A549 (cell line): ENCODE results near the gene SERINC5. TPM values are rescaled to one million over a fixed set of nuclear protein-coding genes. Genes with fewer than 3 reads are reported as not detected.

Experiments used
- ATAC-seq, 2 experiments: fragments of 200-7000 bp in 1 of 2; fragments of >200 bp in 1 of 2; cut with Nextera tagmentation in 1 of 2; cut with Tn5 transposase in 1 of 2; 3 replicates each; pipeline versions ENCODE4 v1.8.0 to v1.9.1; 2018 to 2020; ENCODE audit warnings: mild to moderate bottlenecking in 1 of 2, moderate library complexity in 1 of 2
- CTCF ChIA-PET: fragments of 300-600 bp; sonication (Branson Sonifier 250); formaldehyde crosslinking; extraction: SDS; loops from one replicate; lab custom pipeline; 2021; ENCODE audit warnings: antibody characterized with exemption, inconsistent platforms; lab: Yijun Ruan, JAX
- POLR2A ChIA-PET: fragments of 350-600 bp; formaldehyde crosslinking; extraction: SDS; loops from one replicate; lab custom pipeline; 2021; ENCODE audit warnings: antibody characterized with exemption, inconsistent platforms; lab: Yijun Ruan, JAX
- DNase-seq, 2 experiments: peaks; one replicate each; pipeline versions ENCODE4 v3.0.0 to v3.0.0-alpha.2; 2011 to 2016; ENCODE audit warnings: low read depth in 1 of 2, low spot score in 1 of 2
- FAIRE-seq: peaks from 2 replicates; lab custom pipeline; 2011; peaks lifted over from hg19 to GRCh38; lab: Jason Lieb, UNC
- H3K27ac ChIP-seq, 2 experiments: fragments of >200 bp; sonication (Bioruptor Twin); formaldehyde crosslinking; 3 replicates each; pipeline ENCODE4 v1.5.1; 2016 to 2017
- H3K4me1 ChIP-seq: fragments of >200 bp; sonication (Bioruptor Twin); formaldehyde crosslinking; 3 replicates; pipeline ENCODE4 v1.6.1; 2016
- H3K4me2 ChIP-seq: fragments of >200 bp; sonication (Bioruptor Twin); formaldehyde crosslinking; 3 replicates; pipeline ENCODE4 v1.6.1; 2016
- H3K4me3 ChIP-seq: fragments of >200 bp; sonication (Bioruptor Twin); formaldehyde crosslinking; 3 replicates; pipeline ENCODE4 v1.5.1; 2016
- H3K9me3 ChIP-seq: fragments of >200 bp; sonication (Bioruptor Twin); formaldehyde crosslinking; 3 replicates; pipeline ENCODE4 v1.6.1; 2016
- FOSL2 ChIP-seq, 2 experiments: fragments of 450-650 bp in 1 of 2; fragments of >200 bp in 1 of 2; sonication (Bioruptor Twin) in 1 of 2; formaldehyde crosslinking; IDR thresholded peaks; 2 replicates each; pipeline versions ENCODE4 v1.5.0 to v1.6.1; 2016 to 2020; ENCODE audit warnings: mild to moderate bottlenecking in 1 of 2, moderate library complexity in 1 of 2
- HDAC2 ChIP-seq: fragments of 200-600 bp; sonication (generic); IDR thresholded peaks from 2 replicates; pipeline ENCODE4 v1.6.1; 2016
- HOXB5 ChIP-seq: fragments of 250-450 bp; sonication (Bioruptor Pico); IDR thresholded peaks from 2 replicates; pipeline ENCODE4 v1.5.0; 2020; ENCODE audit warnings: mild to moderate bottlenecking, moderate library complexity
- JUNB ChIP-seq: fragments of >200 bp; sonication (Bioruptor Twin); formaldehyde crosslinking; IDR thresholded peaks from 2 replicates; pipeline ENCODE4 v1.6.1; 2016
- KDM5A ChIP-seq: fragments of 200-600 bp; sonication (generic); IDR thresholded peaks from 2 replicates; pipeline ENCODE4 v1.6.1; 2016; ENCODE audit warnings: antibody characterized with exemption, mild to moderate bottlenecking
- MAFK ChIP-seq: fragments of 450-650 bp; IDR thresholded peaks from 2 replicates; pipeline ENCODE4 v1.6.1; 2014; ENCODE audit not compliant: partially characterized antibody
- MYC ChIP-seq: IDR thresholded peaks from 2 replicates; pipeline ENCODE4 v1.6.1; 2012; ENCODE audit warnings: mild to moderate bottlenecking, inconsistent platforms, low read length, improper control_type of control experiment, borderline replicate concordance
- NFE2L2 ChIP-seq: fragments of 150-350 bp; conservative IDR thresholded peaks from 2 replicates; pipeline ENCODE4 v1.6.1; 2014; ENCODE audit warnings: low read length
- POLR2A ChIP-seq: IDR thresholded peaks from 2 replicates; pipeline ENCODE4 v1.6.1; 2012; ENCODE audit warnings: mild to moderate bottlenecking, low read length
- POLR2AphosphoS2 ChIP-seq: conservative IDR thresholded peaks from 2 replicates; pipeline ENCODE4 v1.6.1; 2012; ENCODE audit warnings: low read length, improper control_type of control experiment, inconsistent platforms
- RAD21 ChIP-seq, 2 experiments: fragments of >200 bp in 1 of 2; sonication (Bioruptor Twin) in 1 of 2; formaldehyde crosslinking in 1 of 2; IDR thresholded peaks in 1 of 2; conservative IDR thresholded peaks in 1 of 2; 2 replicates in 1 of 2; 3 replicates in 1 of 2; pipeline ENCODE4 v1.6.1; 2012 to 2018; ENCODE audit warnings: inconsistent platforms in 1 of 2
- RFX5 ChIP-seq: fragments of 450-650 bp; IDR thresholded peaks from 2 replicates; pipeline ENCODE4 v1.7.1; 2014; ENCODE audit warnings: antibody characterized with exemption, mild to moderate bottlenecking, moderate library complexity
- SMC3 ChIP-seq: fragments of >200 bp; sonication (Bioruptor Twin); formaldehyde crosslinking; IDR thresholded peaks from 3 replicates; pipeline ENCODE4 v1.6.1; 2018; ENCODE audit warnings: inconsistent platforms
- SREBF2 ChIP-seq: fragments of 450-650 bp; IDR thresholded peaks from 2 replicates; pipeline ENCODE4 v1.6.1; 2014; ENCODE audit warnings: mild to moderate bottlenecking, moderate library complexity
- TFCP2L1 ChIP-seq: fragments of 250-450 bp; sonication (Bioruptor Pico); IDR thresholded peaks from 2 replicates; pipeline ENCODE4 v1.5.0; 2021; ENCODE audit warnings: mild to moderate bottlenecking
- ZC3H11A ChIP-seq: fragments of 450-650 bp; IDR thresholded peaks from 2 replicates; pipeline ENCODE4 v1.6.1; 2014; ENCODE audit warnings: antibody characterized with exemption, mild to moderate bottlenecking
- ZNF302 ChIP-seq: fragments of 250-450 bp; sonication (Bioruptor Pico); IDR thresholded peaks from 2 replicates; pipeline ENCODE4 v1.9.0; 2021; ENCODE audit warnings: inconsistent platforms, mild to moderate bottlenecking, moderate library complexity
- WGBS: methylation state at CpG from one replicate; pipeline ENCODE4 v1.1.6; 2017; ENCODE audit errors: missing lambda C conversion rate; 5-methylcytosine and 5-hydroxymethylcytosine counted together
- polyA plus RNA-seq, 4 experiments: library from polyadenylated mRNA; depleted of rRNA in 3 of 4; stranded (reverse); fragments of >200 nt; fragmentation: RNase III in 1 of 4; extraction: RNeasy Plus Mini Kit Qiagen cat#74134 plus additional on column Dnase treatment in 1 of 4; gene quantifications; 2 replicates in 3 of 4; 3 replicates in 1 of 4; pipeline ENCODE4 v1.2.3, GENCODE V29; 2011 to 2017
- TF ChIP-seq, protein P1 (sequence below): fragments of 250-450 bp; sonication (Bioruptor Pico); IDR thresholded peaks from 2 replicates; pipeline ENCODE4 v1.5.0; 2021; ENCODE audit warnings: mild to moderate bottlenecking, moderate library complexity, borderline replicate concordance
- TF ChIP-seq, protein P2 (sequence below): fragments of >200 bp; sonication (Bioruptor Twin); formaldehyde crosslinking; IDR thresholded peaks from 3 replicates; pipeline ENCODE4 v1.5.1; 2016
- TF ChIP-seq, protein P3 (sequence below): fragments of 150-350 bp; IDR thresholded peaks from 2 replicates; pipeline ENCODE4 v1.6.1; 2014; ENCODE audit warnings: low read depth, mild to moderate bottlenecking, low read length

SERINC5 gene
- polyA plus RNA-seq, 2 of the 4 experiments (the other 2 are of a cell fraction), result 7.0 to 13.4 TPM

DNA sequence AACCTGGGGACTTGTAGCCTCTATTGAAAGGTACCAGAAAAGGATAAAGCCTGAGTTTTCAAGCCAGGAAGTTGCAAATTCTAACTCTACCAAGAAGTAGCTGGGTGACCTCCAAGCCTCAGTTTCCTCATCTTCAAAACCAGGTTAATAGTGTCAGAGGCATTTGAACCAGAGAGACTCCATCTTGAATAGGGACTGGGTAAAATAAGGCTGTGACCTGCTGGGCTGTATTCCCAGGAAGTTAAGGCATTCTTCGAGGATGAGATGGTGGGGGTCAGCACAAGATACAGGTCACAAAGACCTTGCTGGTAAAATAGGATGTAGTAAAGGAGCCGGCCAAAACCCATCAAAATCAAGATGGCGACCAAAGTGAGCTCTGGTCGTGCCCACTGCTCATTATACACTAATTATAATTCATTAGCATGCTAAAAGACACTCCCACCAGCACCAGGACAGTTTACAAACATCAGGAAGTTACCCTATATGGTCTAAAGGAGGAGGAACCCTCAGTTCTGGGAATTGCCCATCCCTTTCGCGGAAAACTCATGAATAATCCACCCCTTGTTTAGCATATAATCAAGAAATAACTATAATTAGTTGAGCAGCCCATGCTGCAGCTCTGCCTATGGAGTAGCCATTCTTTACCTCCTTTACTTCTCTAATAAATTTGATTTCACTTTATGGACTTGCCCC is 3.8 kb upstream of the SERINC5 start:
- H3K4me1 ChIP-seq, result 0 out of 3 replicates have a peak, but pooled peaks cover 5% of the 10 kb centered on the region
- no peak for TF ChIP-seq ZNF302 (CRISPR knock-in tag)
- TF ChIP-seq KDM5A, result no peak
- no peak for TF ChIP-seq FOSL2 (IDR thresholded peaks at IDR 0.05)
- TF ChIP-seq FOSL2 (CRISPR knock-in tag; IDR thresholded peaks at IDR 0.05), result no peak
- TF ChIP-seq, protein P1, sequence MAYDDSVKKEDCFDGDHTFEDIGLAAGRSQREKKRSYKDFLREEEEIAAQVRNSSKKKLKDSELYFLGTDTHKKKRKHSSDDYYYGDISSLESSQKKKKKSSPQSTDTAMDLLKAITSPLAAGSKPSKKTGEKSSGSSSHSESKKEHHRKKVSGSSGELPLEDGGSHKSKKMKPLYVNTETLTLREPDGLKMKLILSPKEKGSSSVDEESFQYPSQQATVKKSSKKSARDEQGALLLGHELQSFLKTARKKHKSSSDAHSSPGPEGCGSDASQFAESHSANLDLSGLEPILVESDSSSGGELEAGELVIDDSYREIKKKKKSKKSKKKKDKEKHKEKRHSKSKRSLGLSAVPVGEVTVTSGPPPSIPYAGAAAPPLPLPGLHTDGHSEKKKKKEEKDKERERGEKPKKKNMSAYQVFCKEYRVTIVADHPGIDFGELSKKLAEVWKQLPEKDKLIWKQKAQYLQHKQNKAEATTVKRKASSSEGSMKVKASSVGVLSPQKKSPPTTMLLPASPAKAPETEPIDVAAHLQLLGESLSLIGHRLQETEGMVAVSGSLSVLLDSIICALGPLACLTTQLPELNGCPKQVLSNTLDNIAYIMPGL (CRISPR knock-in tag), result no peak
- no peak for TF ChIP-seq POLR2A
- no peak for TF ChIP-seq TFCP2L1 (CRISPR knock-in tag)
- TF ChIP-seq, protein P2, sequence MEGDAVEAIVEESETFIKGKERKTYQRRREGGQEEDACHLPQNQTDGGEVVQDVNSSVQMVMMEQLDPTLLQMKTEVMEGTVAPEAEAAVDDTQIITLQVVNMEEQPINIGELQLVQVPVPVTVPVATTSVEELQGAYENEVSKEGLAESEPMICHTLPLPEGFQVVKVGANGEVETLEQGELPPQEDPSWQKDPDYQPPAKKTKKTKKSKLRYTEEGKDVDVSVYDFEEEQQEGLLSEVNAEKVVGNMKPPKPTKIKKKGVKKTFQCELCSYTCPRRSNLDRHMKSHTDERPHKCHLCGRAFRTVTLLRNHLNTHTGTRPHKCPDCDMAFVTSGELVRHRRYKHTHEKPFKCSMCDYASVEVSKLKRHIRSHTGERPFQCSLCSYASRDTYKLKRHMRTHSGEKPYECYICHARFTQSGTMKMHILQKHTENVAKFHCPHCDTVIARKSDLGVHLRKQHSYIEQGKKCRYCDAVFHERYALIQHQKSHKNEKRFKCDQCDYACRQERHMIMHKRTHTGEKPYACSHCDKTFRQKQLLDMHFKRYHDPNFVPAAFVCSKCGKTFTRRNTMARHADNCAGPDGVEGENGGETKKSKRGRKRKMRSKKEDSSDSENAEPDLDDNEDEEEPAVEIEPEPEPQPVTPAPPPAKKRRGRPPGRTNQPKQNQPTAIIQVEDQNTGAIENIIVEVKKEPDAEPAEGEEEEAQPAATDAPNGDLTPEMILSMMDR, result no peak
- no peak for TF ChIP-seq MYC
- no peak for TF ChIP-seq SMC3
- no peak for TF ChIP-seq HDAC2
- TF ChIP-seq, protein P3, sequence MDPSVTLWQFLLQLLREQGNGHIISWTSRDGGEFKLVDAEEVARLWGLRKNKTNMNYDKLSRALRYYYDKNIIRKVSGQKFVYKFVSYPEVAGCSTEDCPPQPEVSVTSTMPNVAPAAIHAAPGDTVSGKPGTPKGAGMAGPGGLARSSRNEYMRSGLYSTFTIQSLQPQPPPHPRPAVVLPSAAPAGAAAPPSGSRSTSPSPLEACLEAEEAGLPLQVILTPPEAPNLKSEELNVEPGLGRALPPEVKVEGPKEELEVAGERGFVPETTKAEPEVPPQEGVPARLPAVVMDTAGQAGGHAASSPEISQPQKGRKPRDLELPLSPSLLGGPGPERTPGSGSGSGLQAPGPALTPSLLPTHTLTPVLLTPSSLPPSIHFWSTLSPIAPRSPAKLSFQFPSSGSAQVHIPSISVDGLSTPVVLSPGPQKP, result no peak
- no peak for TF ChIP-seq HOXB5 (CRISPR knock-in tag)
- TF ChIP-seq MAFK, result no peak
- TF ChIP-seq ZC3H11A, result no peak
- no peak for TF ChIP-seq NFE2L2
- TF ChIP-seq RAD21 (conservative IDR thresholded peaks at IDR 0.05 in 1 of 2, IDR thresholded peaks at IDR 0.05 in 1 of 2), result no peak
- H3K27ac ChIP-seq, result no peak overlapping the region
- ChIA-PET CTCF (interaction anchor here (1.2 to 2.4 kb wide), 2 partner anchors 168 to 176 kb away, joined by 4 to 7 read pairs; no protein-coding TSS in a partner anchor), POLR2A (no interaction called here)
- no peak overlapping the region for H3K4me3 ChIP-seq
- FAIRE-seq, result no peak
- DNase-seq, result no peak
- ATAC-seq, result no peak
- no peaks in the 10 kb centered on the region for H3K9me3 ChIP-seq
- no peak overlapping the region for H3K4me2 ChIP-seq
- 91% methylated on average over 6 of the region's 6 CpGs for WGBS

DNA sequence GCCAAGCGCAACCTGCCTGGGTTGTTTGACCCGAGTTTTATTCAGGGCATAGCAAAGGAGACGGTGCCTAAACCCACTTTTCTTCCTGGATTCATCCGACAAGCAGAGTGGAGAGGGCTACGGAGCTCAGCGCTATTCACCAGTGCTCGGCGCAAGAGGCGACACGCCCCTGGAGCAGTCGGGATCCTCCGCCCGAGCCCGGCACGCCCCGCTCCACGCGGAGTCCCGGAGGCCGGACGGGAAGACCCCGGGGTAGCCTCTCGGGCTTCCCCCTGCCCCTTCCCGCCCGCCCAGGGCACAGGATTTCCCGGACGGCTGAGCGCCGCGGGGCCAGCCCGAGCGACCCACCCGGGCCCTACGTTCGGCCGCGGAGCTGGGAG is 427 bp downstream of the SERINC5 start:
- Histone ChIP-seq H3K4me1 (0 out of 3 replicates have a peak, but pooled peaks cover 7% of the 10 kb centered on the region), H3K9me3 (no peaks in the 10 kb centered on the region), H3K4me2 (peak overlapping the region; percentile 76)
- TF ChIP-seq HDAC2 (no peak), FOSL2 (IDR thresholded peaks at IDR 0.05) (no peak), FOSL2 (CRISPR knock-in tag; IDR thresholded peaks at IDR 0.05) (no peak), POLR2AphosphoS2 (no peak), POLR2A (no peak), RFX5 (no peak), JUNB (no peak), SREBF2 (no peak)
- TF ChIP-seq, all 56 proteins: peak for 0
- WGBS, result 0% methylated on average over 8 of the region's 37 CpGs
- Histone ChIP-seq H3K4me3 (peak overlapping the region; percentile 75), H3K27ac (peak overlapping the region; percentile 93 to 95)
- POLR2A ChIA-PET, result interaction anchor here (0.6 to 1.8 kb wide), 10 partner anchors 9 to 164 kb away, joined by 3 to 22 read pairs (median 4); no protein-coding TSS in a partner anchor
- peak; percentile 51 to 72 for DNase-seq
- CTCF ChIA-PET, result interaction anchor here (0.7 to 1.6 kb wide), 3 partner anchors 52 to 171 kb away, joined by 3 read pairs; no protein-coding TSS in a partner anchor
- FAIRE-seq, result no peak
- peak; percentile 86 to 88 for ATAC-seq
